ENCODE results near the gene SRF. TPM values are rescaled to one million over a fixed set of nuclear protein-coding genes. Genes with fewer than 3 reads are reported as not detected.

Gene SRF
- polyA plus RNA-seq, 2 donors: 17.1 to 23.7 TPM

DNA sequence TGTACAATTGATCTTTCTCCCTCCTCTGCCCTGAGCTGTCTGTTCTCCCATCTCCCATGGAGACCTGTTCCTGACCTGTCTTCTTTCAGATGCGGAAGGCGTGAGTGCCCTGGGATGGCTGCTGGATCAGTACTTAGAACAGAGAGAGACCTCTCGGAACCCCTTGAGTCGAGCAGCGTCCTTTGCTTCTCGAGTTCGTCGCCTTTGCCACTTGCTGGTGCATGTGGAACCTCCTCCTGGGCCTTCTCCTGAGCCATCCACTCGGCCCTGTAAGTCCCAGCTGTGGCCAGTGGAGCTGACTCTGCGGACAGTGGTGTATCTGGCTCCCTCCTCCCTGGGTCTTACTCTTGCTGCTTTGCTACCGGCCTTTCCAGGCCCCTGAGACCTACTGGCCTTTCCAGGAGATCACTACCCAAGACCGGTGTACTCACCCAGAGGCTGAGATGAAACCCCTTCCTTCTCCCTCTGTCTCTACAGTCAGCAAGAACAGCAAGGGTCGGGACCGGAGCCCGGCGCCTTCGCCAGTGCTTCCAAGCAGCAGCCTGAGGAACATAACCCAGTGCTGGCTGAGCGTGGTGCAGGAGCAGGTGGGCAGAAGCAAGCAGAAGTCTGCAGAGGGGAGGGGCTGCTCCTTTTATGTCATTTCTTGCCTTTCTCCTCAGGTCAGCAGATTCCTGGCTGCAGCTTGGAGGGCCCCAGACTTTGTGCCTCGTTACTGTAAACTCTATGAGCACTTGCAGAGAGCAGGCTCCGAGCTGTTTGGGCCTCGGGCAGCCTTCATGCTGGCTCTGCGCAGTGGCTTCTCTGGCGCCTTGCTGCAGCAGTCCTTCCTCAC, 33.4 kb downstream of the SRF start:
- 93 to 95% methylated on average over 23 of the region's 23 CpGs for WGBS, 2 donors
- no peaks in the 10 kb centered on the region for H3K9me3 ChIP-seq (ENCODE audit: control insufficient read depth in 2 of 2, insufficient read depth in 1 of 2, low read depth in 1 of 2, low read length in 1 of 2)
- no peaks in the 10 kb centered on the region for H3K4me1 ChIP-seq (ENCODE audit: control insufficient read depth in 2 of 2, insufficient read depth in 2 of 2, low read length in 1 of 2)
- H3K4me3 ChIP-seq (ENCODE audit: low read depth in 1 of 2, low read length in 2 of 2): no peak overlapping the region
- H3K27ac ChIP-seq (ENCODE audit: low read depth in 2 of 2, low read length in 1 of 2): no peak overlapping the region
- peaks cover 10 to 35% of the 10 kb centered on the region in 2 donors for H3K36me3 ChIP-seq (ENCODE audit: control insufficient read depth in 2 of 2, insufficient read depth in 2 of 2, low read length in 1 of 2)
- no peaks in the 10 kb centered on the region for H3K27me3 ChIP-seq (ENCODE audit: control insufficient read depth in 1 of 2, insufficient read depth in 2 of 2, low read length in 2 of 2)

DNA sequence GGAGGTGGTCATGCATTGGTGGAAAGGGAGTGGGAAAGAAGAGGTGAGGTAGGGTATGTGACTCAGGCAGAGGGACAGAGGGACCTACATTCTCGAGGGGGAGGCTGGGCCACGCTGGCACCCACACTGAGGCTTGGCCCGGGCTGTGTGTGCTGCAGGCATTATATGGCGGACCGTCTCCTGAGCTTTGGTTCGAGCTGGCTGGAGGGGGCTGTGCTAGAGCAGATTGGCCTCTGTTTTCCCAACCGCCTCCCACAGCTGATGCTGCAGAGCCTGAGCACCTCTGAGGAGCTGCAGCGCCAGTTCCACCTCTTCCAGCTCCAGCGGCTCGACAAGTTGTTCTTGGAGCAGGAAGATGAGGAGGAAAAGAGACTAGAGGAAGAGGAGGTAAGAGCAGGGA, 34.8 kb downstream of the SRF start:
- Histone ChIP-seq H3K36me3 (ENCODE audit: control insufficient read depth in 2 of 2, insufficient read depth in 2 of 2, low read length in 1 of 2) (peaks cover 7 to 24% of the 10 kb centered on the region in 2 donors), H3K27me3 (ENCODE audit: control insufficient read depth in 1 of 2, insufficient read depth in 2 of 2, low read length in 2 of 2) (no peaks in the 10 kb centered on the region), H3K4me1 (ENCODE audit: control insufficient read depth in 2 of 2, insufficient read depth in 2 of 2, low read length in 1 of 2) (no peaks in the 10 kb centered on the region), H3K9me3 (ENCODE audit: control insufficient read depth in 2 of 2, insufficient read depth in 1 of 2, low read depth in 1 of 2, low read length in 1 of 2) (no peaks in the 10 kb centered on the region), H3K27ac (ENCODE audit: low read depth in 2 of 2, low read length in 1 of 2) (no peak overlapping the region), H3K4me3 (ENCODE audit: low read depth in 1 of 2, low read length in 2 of 2) (no peak overlapping the region)
- 95 to 96% methylated on average over 10 of the region's 10 CpGs for WGBS, 2 donors

DNA sequence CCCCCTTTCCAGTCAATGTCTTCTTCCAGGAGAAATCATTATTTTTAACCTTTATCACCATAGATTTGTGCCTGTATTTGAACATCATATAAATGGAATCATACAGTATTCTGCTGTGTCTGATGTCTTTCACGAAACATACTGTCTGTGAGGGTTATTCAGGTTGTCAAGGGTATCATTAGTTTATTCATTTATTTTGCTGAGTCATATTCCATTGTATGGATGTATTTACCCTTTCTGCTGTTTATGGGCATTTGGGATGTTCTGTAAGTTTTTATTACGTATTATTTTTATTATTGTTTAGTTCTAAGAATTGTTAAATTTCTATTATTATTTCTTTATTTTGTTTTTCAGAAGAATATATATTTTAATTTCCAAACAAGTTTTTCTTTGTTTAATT, 36.2 kb downstream of the SRF start:
- no peak overlapping the region for H3K4me3 ChIP-seq (ENCODE audit: low read depth in 1 of 2, low read length in 2 of 2)
- no peak overlapping the region for H3K27ac ChIP-seq (ENCODE audit: low read depth in 2 of 2, low read length in 1 of 2)
- 86 to 90% methylated on average over 2 of the region's 2 CpGs for WGBS, 2 donors
- H3K27me3 ChIP-seq (ENCODE audit: control insufficient read depth in 1 of 2, insufficient read depth in 2 of 2, low read length in 2 of 2): no peaks in the 10 kb centered on the region
- no peaks in the 10 kb centered on the region for H3K9me3 ChIP-seq (ENCODE audit: control insufficient read depth in 2 of 2, insufficient read depth in 1 of 2, low read depth in 1 of 2, low read length in 1 of 2)
- no peaks in the 10 kb centered on the region for H3K4me1 ChIP-seq (ENCODE audit: control insufficient read depth in 2 of 2, insufficient read depth in 2 of 2, low read length in 1 of 2)
- peaks cover 4 to 24% of the 10 kb centered on the region in 2 donors for H3K36me3 ChIP-seq (ENCODE audit: control insufficient read depth in 2 of 2, insufficient read depth in 2 of 2, low read length in 1 of 2)

DNA sequence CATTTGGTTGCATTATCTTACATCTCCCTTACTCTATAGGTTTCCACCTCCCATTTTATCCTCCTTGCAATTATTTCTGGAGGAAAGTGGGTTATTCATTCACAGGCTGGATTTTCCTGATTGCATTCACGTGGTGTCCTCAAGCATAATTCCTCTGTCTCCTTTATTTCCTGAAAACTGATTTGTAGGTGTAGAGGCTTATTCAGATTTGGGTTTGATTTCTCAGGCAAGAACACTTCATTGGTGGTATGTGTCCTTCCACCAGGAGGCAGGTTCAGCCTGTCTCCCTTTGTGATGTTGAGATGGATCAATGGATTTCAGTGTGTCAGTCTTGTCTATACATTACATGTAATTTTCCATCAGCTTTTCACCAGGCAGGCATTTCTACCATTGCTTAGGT, 40.9 kb downstream of the SRF start:
- WGBS, 2 donors: 67 to 73% methylated on average over 1 of the region's 1 CpG

DNA sequence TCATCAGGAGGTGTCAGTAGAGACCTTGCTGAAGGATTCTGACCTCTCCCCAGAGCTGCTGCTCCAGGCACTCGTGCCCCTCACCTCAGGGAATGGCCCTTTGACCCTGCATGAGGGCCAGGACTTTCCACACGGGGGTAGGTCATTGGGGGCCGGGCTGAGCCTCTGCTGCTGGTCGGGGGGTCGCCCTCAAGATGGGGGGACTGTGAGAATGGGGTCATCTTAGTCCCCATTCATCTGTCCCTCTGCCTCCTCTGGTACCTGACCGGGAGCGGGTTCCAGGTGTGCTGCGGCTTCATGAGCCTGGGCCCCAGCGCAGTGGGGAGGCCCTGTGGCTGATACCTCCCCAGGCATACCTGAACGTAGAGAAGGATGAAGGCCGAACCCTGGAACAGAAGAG, 42.4 kb downstream of the SRF start:
- no peaks in the 10 kb centered on the region for H3K9me3 ChIP-seq (ENCODE audit: control insufficient read depth in 2 of 2, insufficient read depth in 1 of 2, low read depth in 1 of 2, low read length in 1 of 2)

More for the DNA sequence above, 40.9 kb downstream of the SRF start:
- Histone ChIP-seq H3K4me3 (ENCODE audit: low read depth in 1 of 2, low read length in 2 of 2) (no peak overlapping the region), H3K9me3 (ENCODE audit: control insufficient read depth in 2 of 2, insufficient read depth in 1 of 2, low read depth in 1 of 2, low read length in 1 of 2) (no peaks in the 10 kb centered on the region), H3K27ac (ENCODE audit: low read depth in 2 of 2, low read length in 1 of 2) (no peak overlapping the region), H3K36me3 (ENCODE audit: control insufficient read depth in 2 of 2, insufficient read depth in 2 of 2, low read length in 1 of 2) (peaks cover 5 to 24% of the 10 kb centered on the region in 2 donors), H3K4me1 (ENCODE audit: control insufficient read depth in 2 of 2, insufficient read depth in 2 of 2, low read length in 1 of 2) (no peaks in the 10 kb centered on the region), H3K27me3 (ENCODE audit: control insufficient read depth in 1 of 2, insufficient read depth in 2 of 2, low read length in 2 of 2) (no peaks in the 10 kb centered on the region)

DNA sequence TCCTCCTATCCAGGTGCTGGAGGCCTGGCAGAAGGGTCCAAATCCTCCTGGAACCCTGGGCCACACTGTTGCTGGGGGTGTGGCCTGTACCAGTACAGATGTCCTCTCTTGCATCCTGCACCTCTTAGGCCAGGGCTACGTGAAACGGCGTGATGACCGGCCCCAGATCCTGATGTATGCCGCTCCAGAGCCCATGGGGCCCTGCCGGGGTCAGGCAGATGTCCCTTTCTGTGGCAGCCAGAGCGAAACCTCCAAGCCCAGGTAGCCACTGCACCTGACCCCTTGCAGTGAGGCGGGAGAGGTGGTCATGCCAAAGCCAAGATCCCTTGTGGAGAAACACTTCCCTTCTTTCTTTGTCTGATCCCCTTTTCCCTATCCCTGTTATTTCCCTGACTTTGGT, 44.0 kb downstream of the SRF start:
- 95 to 97% methylated on average over 8 of the region's 8 CpGs for WGBS, 2 donors
- H3K4me1 ChIP-seq (ENCODE audit: control insufficient read depth in 2 of 2, insufficient read depth in 2 of 2, low read length in 1 of 2): no peaks in the 10 kb centered on the region
- no peak overlapping the region for H3K4me3 ChIP-seq (ENCODE audit: low read depth in 1 of 2, low read length in 2 of 2)
- H3K36me3 ChIP-seq (ENCODE audit: control insufficient read depth in 2 of 2, insufficient read depth in 2 of 2, low read length in 1 of 2): peaks cover 5 to 32% of the 10 kb centered on the region in 2 donors
- H3K27me3 ChIP-seq (ENCODE audit: control insufficient read depth in 1 of 2, insufficient read depth in 2 of 2, low read length in 2 of 2): no peaks in the 10 kb centered on the region
- no peaks in the 10 kb centered on the region for H3K9me3 ChIP-seq (ENCODE audit: control insufficient read depth in 2 of 2, insufficient read depth in 1 of 2, low read depth in 1 of 2, low read length in 1 of 2)
- no peak overlapping the region for H3K27ac ChIP-seq (ENCODE audit: low read depth in 2 of 2, low read length in 1 of 2)

More for the DNA sequence above, 42.4 kb downstream of the SRF start:
- H3K4me3 ChIP-seq (ENCODE audit: low read depth in 1 of 2, low read length in 2 of 2): no peak overlapping the region
- no peaks in the 10 kb centered on the region for H3K27me3 ChIP-seq (ENCODE audit: control insufficient read depth in 1 of 2, insufficient read depth in 2 of 2, low read length in 2 of 2)
- WGBS, 2 donors: 88 to 91% methylated on average over 11 of the region's 11 CpGs
- H3K27ac ChIP-seq (ENCODE audit: low read depth in 2 of 2, low read length in 1 of 2): no peak overlapping the region
- peaks cover 5 to 26% of the 10 kb centered on the region in 2 donors for H3K36me3 ChIP-seq (ENCODE audit: control insufficient read depth in 2 of 2, insufficient read depth in 2 of 2, low read length in 1 of 2)
- no peaks in the 10 kb centered on the region for H3K4me1 ChIP-seq (ENCODE audit: control insufficient read depth in 2 of 2, insufficient read depth in 2 of 2, low read length in 1 of 2)

DNA sequence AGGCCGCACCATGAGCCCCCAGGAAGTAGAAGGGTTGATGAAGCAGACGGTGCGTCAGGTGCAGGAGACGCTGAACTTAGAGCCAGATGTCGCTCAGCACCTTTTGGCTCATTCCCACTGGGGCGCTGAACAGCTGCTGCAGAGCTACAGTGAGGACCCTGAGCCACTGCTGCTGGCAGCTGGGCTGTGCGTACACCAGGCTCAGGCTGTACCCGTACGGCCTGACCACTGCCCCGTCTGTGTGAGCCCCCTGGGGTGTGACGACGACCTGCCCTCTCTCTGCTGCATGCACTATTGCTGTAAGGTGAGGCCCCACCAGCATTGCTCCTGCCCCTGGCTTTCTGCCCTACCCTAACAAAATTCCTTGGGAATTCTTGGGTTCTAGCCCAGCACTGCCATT, 45.1 kb downstream of the SRF start:
- Histone ChIP-seq H3K4me1 (ENCODE audit: control insufficient read depth in 2 of 2, insufficient read depth in 2 of 2, low read length in 1 of 2) (no peaks in the 10 kb centered on the region), H3K27me3 (ENCODE audit: control insufficient read depth in 1 of 2, insufficient read depth in 2 of 2, low read length in 2 of 2) (no peaks in the 10 kb centered on the region), H3K36me3 (ENCODE audit: control insufficient read depth in 2 of 2, insufficient read depth in 2 of 2, low read length in 1 of 2) (peaks cover 5 to 43% of the 10 kb centered on the region in 2 donors), H3K27ac (ENCODE audit: low read depth in 2 of 2, low read length in 1 of 2) (no peak overlapping the region), H3K4me3 (ENCODE audit: low read depth in 1 of 2, low read length in 2 of 2) (no peak overlapping the region), H3K9me3 (ENCODE audit: control insufficient read depth in 2 of 2, insufficient read depth in 1 of 2, low read depth in 1 of 2, low read length in 1 of 2) (no peaks in the 10 kb centered on the region)
- 89% methylated on average over 12 of the region's 12 CpGs for WGBS, 2 donors

DNA sequence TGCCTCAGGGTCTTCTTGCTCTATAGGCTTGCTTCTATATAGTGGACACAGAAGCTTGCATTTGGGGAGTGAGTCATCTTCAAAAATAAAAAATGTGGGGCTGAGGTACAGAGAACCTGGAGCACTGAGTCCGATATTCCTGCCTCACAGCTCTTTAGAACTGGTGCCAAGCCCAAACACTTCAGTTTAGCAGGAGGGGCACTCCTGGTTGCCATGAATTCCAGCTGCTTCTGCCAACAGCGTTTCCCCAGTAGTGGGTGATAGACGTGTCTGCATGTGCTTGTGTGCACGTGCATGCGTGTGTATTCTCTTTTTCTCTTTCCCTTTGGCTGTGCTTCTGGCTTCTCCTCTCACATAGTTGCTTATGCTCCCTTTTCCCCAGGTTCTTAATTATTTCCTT, 46.3 kb downstream of the SRF start:
- Histone ChIP-seq H3K4me3 (ENCODE audit: low read depth in 1 of 2, low read length in 2 of 2) (no peak overlapping the region), H3K4me1 (ENCODE audit: control insufficient read depth in 2 of 2, insufficient read depth in 2 of 2, low read length in 1 of 2) (no peaks in the 10 kb centered on the region), H3K36me3 (ENCODE audit: control insufficient read depth in 2 of 2, insufficient read depth in 2 of 2, low read length in 1 of 2) (peaks cover 5 to 46% of the 10 kb centered on the region in 2 donors), H3K27me3 (ENCODE audit: control insufficient read depth in 1 of 2, insufficient read depth in 2 of 2, low read length in 2 of 2) (no peaks in the 10 kb centered on the region), H3K9me3 (ENCODE audit: control insufficient read depth in 2 of 2, insufficient read depth in 1 of 2, low read depth in 1 of 2, low read length in 1 of 2) (no peaks in the 10 kb centered on the region), H3K27ac (ENCODE audit: low read depth in 2 of 2, low read length in 1 of 2) (no peak overlapping the region)
- 67 to 76% methylated on average over 5 of the region's 5 CpGs for WGBS, 2 donors

DNA sequence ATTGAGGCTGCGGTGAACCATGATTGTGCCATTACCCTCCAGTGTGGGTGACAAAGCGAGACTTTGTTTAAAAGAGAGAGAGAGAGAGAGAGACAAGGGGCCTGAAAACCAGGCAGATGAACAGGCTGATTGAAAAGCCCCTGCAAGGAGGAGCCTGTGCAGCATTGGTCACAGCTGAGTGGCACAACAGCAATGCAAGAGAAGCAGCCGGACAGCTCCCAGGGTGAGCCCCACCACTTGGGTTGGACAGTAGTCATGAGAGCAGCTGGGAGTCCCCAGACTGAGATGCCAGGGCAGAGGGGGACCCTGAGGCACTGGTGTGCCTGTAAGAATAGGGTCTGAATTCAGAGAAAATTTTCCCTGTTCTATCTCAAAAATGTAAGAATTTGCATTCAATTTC, 48.0 kb downstream of the SRF start:
- no peak overlapping the region for H3K27ac ChIP-seq (ENCODE audit: low read depth in 2 of 2, low read length in 1 of 2)
- H3K9me3 ChIP-seq (ENCODE audit: control insufficient read depth in 2 of 2, insufficient read depth in 1 of 2, low read depth in 1 of 2, low read length in 1 of 2): no peaks in the 10 kb centered on the region
- H3K4me1 ChIP-seq (ENCODE audit: control insufficient read depth in 2 of 2, insufficient read depth in 2 of 2, low read length in 1 of 2): peaks cover 0 to 2% of the 10 kb centered on the region in 2 donors
- H3K36me3 ChIP-seq (ENCODE audit: control insufficient read depth in 2 of 2, insufficient read depth in 2 of 2, low read length in 1 of 2): peaks cover 7 to 52% of the 10 kb centered on the region in 2 donors
- H3K4me3 ChIP-seq (ENCODE audit: low read depth in 1 of 2, low read length in 2 of 2): no peak overlapping the region
- WGBS, 2 donors: 96 to 98% methylated on average over 3 of the region's 3 CpGs
- H3K27me3 ChIP-seq (ENCODE audit: control insufficient read depth in 1 of 2, insufficient read depth in 2 of 2, low read length in 2 of 2): no peaks in the 10 kb centered on the region

DNA sequence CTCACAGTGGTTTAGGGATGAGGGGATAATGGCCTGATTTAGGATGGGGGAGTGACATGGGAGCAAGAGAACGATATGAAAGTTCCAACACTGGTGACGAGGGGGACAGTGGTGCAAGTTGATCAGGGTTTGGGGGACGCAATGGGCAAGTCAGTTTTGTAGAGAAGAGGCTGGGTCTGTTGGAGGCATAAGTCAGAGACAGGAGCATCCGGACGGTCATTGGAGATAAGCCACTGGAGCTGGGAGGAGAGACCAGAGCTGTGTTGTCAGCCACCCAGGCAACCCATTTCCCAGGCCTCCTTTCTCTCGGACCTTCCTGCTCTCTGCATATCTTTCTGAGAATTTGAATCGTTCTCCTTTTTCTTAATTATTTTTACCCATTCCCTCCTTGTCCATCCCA, 48.7 kb downstream of the SRF start:
- no peak overlapping the region for H3K27ac ChIP-seq (ENCODE audit: low read depth in 2 of 2, low read length in 1 of 2)
- no peak overlapping the region for H3K4me3 ChIP-seq (ENCODE audit: low read depth in 1 of 2, low read length in 2 of 2)
- peaks cover 0 to 2% of the 10 kb centered on the region in 2 donors for H3K4me1 ChIP-seq (ENCODE audit: control insufficient read depth in 2 of 2, insufficient read depth in 2 of 2, low read length in 1 of 2)
- no peaks in the 10 kb centered on the region for H3K27me3 ChIP-seq (ENCODE audit: control insufficient read depth in 1 of 2, insufficient read depth in 2 of 2, low read length in 2 of 2)
- WGBS, 2 donors: 88 to 93% methylated on average over 7 of the region's 7 CpGs
- peaks cover 7 to 52% of the 10 kb centered on the region in 2 donors for H3K36me3 ChIP-seq (ENCODE audit: control insufficient read depth in 2 of 2, insufficient read depth in 2 of 2, low read length in 1 of 2)
- H3K9me3 ChIP-seq (ENCODE audit: control insufficient read depth in 2 of 2, insufficient read depth in 1 of 2, low read depth in 1 of 2, low read length in 1 of 2): no peaks in the 10 kb centered on the region

Data from esophagus (tissue), 2 donors.